ENCODE measurements around the gene SLC25A19. TPM values are rescaled to one million over a fixed set of nuclear protein-coding genes. Genes with fewer than 3 reads are reported as not detected.

SLC25A19 gene
- polyA plus RNA-seq, 1 experiment, result 12.0 TPM

DNA sequence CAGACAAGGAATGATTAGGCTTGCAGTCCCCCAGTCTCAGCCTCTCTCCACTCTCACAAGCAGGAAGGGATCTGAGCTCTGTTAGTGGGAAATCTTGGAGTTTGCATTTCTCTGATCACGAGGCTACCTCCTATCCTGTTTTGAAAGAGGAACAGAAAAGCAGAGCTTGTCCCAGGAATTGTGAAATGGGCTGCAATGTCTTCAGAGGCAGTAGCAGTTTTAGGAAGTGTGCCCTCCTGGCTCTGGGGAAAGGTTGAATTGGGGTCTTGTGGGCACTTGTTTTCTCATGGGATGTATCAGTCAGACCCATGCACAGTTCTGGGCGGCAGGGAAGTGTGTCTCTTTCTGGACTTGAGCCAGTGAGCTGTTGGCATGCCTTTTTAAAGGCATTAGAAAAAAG lies 60.9 kb downstream of the SLC25A19 start:
- Histone ChIP-seq H3K4me3 (ENCODE audit: low read depth, low read length) (no peak overlapping the region), H3K27me3 (ENCODE audit: control insufficient read depth, insufficient read depth, low read length) (no peaks in the 10 kb centered on the region), H3K36me3 (ENCODE audit: control insufficient read depth, insufficient read depth, low read length) (peaks cover 28% of the 10 kb centered on the region)
- DNase-seq (ENCODE audit: low read depth), result no peak
- ChIA-PET CTCF (interaction anchor here (1.1 to 6.7 kb wide), 2 partner anchors 12 to 267 kb away, joined by 4 to 47 read pairs; no protein-coding TSS in a partner anchor), POLR2A (no interaction called here)
- TF ChIP-seq, protein P1, sequence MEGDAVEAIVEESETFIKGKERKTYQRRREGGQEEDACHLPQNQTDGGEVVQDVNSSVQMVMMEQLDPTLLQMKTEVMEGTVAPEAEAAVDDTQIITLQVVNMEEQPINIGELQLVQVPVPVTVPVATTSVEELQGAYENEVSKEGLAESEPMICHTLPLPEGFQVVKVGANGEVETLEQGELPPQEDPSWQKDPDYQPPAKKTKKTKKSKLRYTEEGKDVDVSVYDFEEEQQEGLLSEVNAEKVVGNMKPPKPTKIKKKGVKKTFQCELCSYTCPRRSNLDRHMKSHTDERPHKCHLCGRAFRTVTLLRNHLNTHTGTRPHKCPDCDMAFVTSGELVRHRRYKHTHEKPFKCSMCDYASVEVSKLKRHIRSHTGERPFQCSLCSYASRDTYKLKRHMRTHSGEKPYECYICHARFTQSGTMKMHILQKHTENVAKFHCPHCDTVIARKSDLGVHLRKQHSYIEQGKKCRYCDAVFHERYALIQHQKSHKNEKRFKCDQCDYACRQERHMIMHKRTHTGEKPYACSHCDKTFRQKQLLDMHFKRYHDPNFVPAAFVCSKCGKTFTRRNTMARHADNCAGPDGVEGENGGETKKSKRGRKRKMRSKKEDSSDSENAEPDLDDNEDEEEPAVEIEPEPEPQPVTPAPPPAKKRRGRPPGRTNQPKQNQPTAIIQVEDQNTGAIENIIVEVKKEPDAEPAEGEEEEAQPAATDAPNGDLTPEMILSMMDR (IDR thresholded peaks at IDR 0.05; ENCODE audit: insufficient read depth, low read depth, low read length), result no peak

DNA sequence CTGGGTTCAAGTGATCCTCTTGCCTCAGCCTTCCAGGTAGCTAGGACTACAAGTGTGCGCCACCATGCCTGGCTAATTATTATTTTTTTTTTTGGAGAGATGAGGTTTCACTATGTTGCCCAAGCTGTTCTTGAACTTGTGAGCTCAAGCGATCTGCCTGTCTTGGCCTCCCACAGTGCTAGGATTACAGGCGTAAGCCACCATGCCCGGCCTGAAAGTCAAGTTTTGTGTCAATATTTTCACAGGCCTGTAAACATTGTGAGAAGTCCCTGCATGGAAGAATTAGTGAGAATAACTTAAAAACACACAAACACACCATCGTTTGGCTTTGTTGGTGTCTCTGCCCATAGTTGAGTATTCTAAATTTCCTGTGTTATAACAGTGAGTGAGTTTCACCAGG lies 61.5 kb downstream of the SLC25A19 start:
- TF ChIP-seq, protein P1 (IDR thresholded peaks at IDR 0.05; ENCODE audit: insufficient read depth, low read depth, low read length), result no peak
- Histone ChIP-seq H3K4me3 (ENCODE audit: low read depth, low read length) (no peak overlapping the region), H3K27me3 (ENCODE audit: control insufficient read depth, insufficient read depth, low read length) (no peaks in the 10 kb centered on the region), H3K36me3 (ENCODE audit: control insufficient read depth, insufficient read depth, low read length) (peaks cover 27% of the 10 kb centered on the region)
- ChIA-PET CTCF (interaction anchor here (0.6 to 6.7 kb wide), 3 partner anchors 12 to 266 kb away, joined by 4 to 47 read pairs (median 4); no protein-coding TSS in a partner anchor), POLR2A (no interaction called here)
- DNase-seq (ENCODE audit: low read depth), result no peak

DNA sequence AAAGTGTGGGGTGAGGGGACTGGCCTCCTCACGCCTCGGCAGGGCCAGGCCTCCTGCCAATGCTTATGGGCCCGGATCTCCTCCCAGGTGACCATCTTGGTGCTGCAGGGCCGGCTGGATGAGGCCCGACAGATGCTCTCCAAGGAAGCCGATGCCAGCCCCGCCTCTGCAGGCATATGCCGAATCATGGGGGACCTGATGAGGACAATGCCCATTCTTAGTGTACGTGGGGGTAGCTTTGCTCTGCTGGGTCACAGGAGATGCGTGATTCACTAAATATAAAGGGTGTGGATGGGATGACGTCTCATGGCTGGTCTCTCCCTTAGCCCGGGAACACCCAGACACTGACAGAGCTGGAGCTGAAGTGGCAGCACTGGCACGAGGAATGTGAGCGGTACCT lies 64.2 kb downstream of the SLC25A19 start:
- ChIA-PET POLR2A (no interaction called here), CTCF (interaction anchor here (1.1 to 1.9 kb wide), 2 partner anchors 14 to 16 kb away, joined by 3 to 5 read pairs; no protein-coding TSS in a partner anchor)
- TF ChIP-seq, protein P1 (IDR thresholded peaks at IDR 0.05; ENCODE audit: insufficient read depth, low read depth, low read length), result no peak

More for the DNA sequence above, 64.2 kb downstream of the SLC25A19 start:
- H3K4me3 ChIP-seq (ENCODE audit: low read depth, low read length), result no peak overlapping the region
- H3K36me3 ChIP-seq (ENCODE audit: control insufficient read depth, insufficient read depth, low read length), result peaks cover 16% of the 10 kb centered on the region
- H3K27me3 ChIP-seq (ENCODE audit: control insufficient read depth, insufficient read depth, low read length), result no peaks in the 10 kb centered on the region
- no peak for DNase-seq (ENCODE audit: low read depth)

Other genes with a start within 250 kb of the SLC25A19 start
- 160 and 304 TPM in 2 replicates for gene ATP5PD, start 242.5 kb downstream of the SLC25A19 start, polyA plus RNA-seq (2011; rRNA removed)
- 23.5 and 28.0 TPM in 2 replicates for gene KCTD2, start 242.2 kb downstream of the SLC25A19 start, polyA plus RNA-seq (2011; rRNA removed)
- 8.7 and 18.3 TPM in 2 replicates for gene SLC16A5, start 201.5 kb downstream of the SLC25A19 start, polyA plus RNA-seq (2011; rRNA removed)
- gene ARMC7, start 179.5 kb downstream of the SLC25A19 start, polyA plus RNA-seq (2011; rRNA removed), result 5.7 and 6.9 TPM in 2 replicates
- gene NT5C, start 157.7 kb downstream of the SLC25A19 start, polyA plus RNA-seq (2011; rRNA removed), result 38.3 and 61.8 TPM in 2 replicates
- gene JPT1, start 134.9 kb downstream of the SLC25A19 start, polyA plus RNA-seq (2011; rRNA removed), result 65.5 and 111 TPM in 2 replicates
- 131 and 304 TPM in 2 replicates for gene SUMO2, start 106.5 kb downstream of the SLC25A19 start, polyA plus RNA-seq (2011; rRNA removed)
- 45.4 and 74.1 TPM in 2 replicates for gene NUP85, start 83.8 kb downstream of the SLC25A19 start, polyA plus RNA-seq (2011; rRNA removed)
- 18.7 and 27.6 TPM in 2 replicates for gene GGA3, start 27.8 kb downstream of the SLC25A19 start, polyA plus RNA-seq (2011; rRNA removed)
- gene MRPS7, start 27.6 kb downstream of the SLC25A19 start, polyA plus RNA-seq (2011; rRNA removed), result 66.3 and 69.1 TPM in 2 replicates
- 20.2 and 29.0 TPM in 2 replicates for gene MIF4GD, start 18.2 kb downstream of the SLC25A19 start, polyA plus RNA-seq (2011; rRNA removed)
- gene GRB2, start 116.2 kb upstream of the SLC25A19 start, polyA plus RNA-seq (2011; rRNA removed), result 46.5 and 50.7 TPM in 2 replicates
- 14.0 and 35.5 TPM in 2 replicates for gene TMEM94, start 167.2 kb upstream of the SLC25A19 start, polyA plus RNA-seq (2011; rRNA removed)
- gene CASKIN2, start 226.1 kb upstream of the SLC25A19 start, polyA plus RNA-seq (2011; rRNA removed), result 2.3 and 4.8 TPM in 2 replicates
- 12.8 and 17.9 TPM in 2 replicates for gene TSEN54, start 227.1 kb upstream of the SLC25A19 start, polyA plus RNA-seq (2011; rRNA removed)
- 0.97 and 1.6 TPM in 2 replicates for gene LLGL2, start 236.3 kb upstream of the SLC25A19 start, polyA plus RNA-seq (2011; rRNA removed)